ENCODE data around the gene SLC35D2.
"Not testable (repeated sequence)": the region's sequence is repeated elsewhere in the genome, so short reads cannot be mapped to it uniquely, and the experiment has no call there.

The SLC35D2 gene

GRCh38 chr9:96350866-96351265, 32.6 kb downstream of the SLC35D2 start:
- DNase-seq: no peak

- DNase-seq: no peak
Measured at GRCh38 chr9:96348261-96348660, 35.2 kb downstream of the SLC35D2 start.

GRCh38 chr9:96345551-96345950, 38.0 kb downstream of the SLC35D2 start:
- no peak for DNase-seq

GRCh38 chr9:96344458-96345180, 38.9 kb downstream of the SLC35D2 start:
- DNase-seq: no peak

GRCh38 chr9:96343515-96344360, 39.8 kb downstream of the SLC35D2 start:
- no peak for DNase-seq

GRCh38 chr9:96342571-96343245, 40.8 kb downstream of the SLC35D2 start:
- DNase-seq: no peak

- DNase-seq: no peak
Measured at GRCh38 chr9:96340707-96341106, 42.8 kb downstream of the SLC35D2 start.

- DNase-seq: no peak
Measured at GRCh38 chr9:96338299-96338698, 45.2 kb downstream of the SLC35D2 start.

GRCh38 chr9:96333958-96334357, 49.6 kb downstream of the SLC35D2 start:
- no peak for DNase-seq

- DNase-seq: no peak
Measured at GRCh38 chr9:96331236-96331947, 52.1 kb downstream of the SLC35D2 start.

GRCh38 chr9:96327694-96328352, 55.7 kb downstream of the SLC35D2 start:
- DNase-seq: peak; percentile 13

- no peak for DNase-seq
Measured at GRCh38 chr9:96323169-96323568, 60.3 kb downstream of the SLC35D2 start.

GRCh38 chr9:96322736-96323135, 60.8 kb downstream of the SLC35D2 start:
- DNase-seq: not testable (repeated sequence)

GRCh38 chr9:96322210-96322609, 61.3 kb downstream of the SLC35D2 start:
- DNase-seq: not testable (repeated sequence)

- DNase-seq: no peak
Measured at GRCh38 chr9:96321515-96321914, 62.0 kb downstream of the SLC35D2 start.

- no peak for DNase-seq
Measured at GRCh38 chr9:96320749-96321280, 62.7 kb downstream of the SLC35D2 start.

- no peak for DNase-seq
Measured at GRCh38 chr9:96318921-96319565, 64.5 kb downstream of the SLC35D2 start.

GRCh38 chr9:96317335-96317980, 66.1 kb downstream of the SLC35D2 start:
- DNase-seq: no peak

- no peak for DNase-seq
Measured at GRCh38 chr9:96309850-96310249, 73.7 kb downstream of the SLC35D2 start.

- not testable (repeated sequence) for DNase-seq
Measured at GRCh38 chr9:96306958-96307357, 76.6 kb downstream of the SLC35D2 start.

- no peak for DNase-seq
Measured at GRCh38 chr9:96305171-96305570, 78.3 kb downstream of the SLC35D2 start.

Data from CD4-positive, alpha-beta T cell treated with Interferon gamma for 1 hour (primary cell).